Uterus (tissue), 4 donors: ENCODE data around the gene AIFM3. TPM values are rescaled to one million over a fixed set of nuclear protein-coding genes. Genes with fewer than 3 reads are reported as not detected.

Source experiments
- DNase-seq, 2 donors: peaks; one replicate each; pipeline ENCODE4 v3.0.0-alpha.2; 2019 to 2020
- H3K27ac ChIP-seq, 2 donors: fragments of 200-600 bp; sonication (generic); 1 replicate in 1 of 2; 2 replicates in 1 of 2; pipeline ENCODE4 v1.5.1; 2016 to 2018
- H3K27me3 ChIP-seq, 2 donors: fragments of 200-600 bp; sonication (generic); one replicate each; pipeline ENCODE4 v1.5.1; 2018 to 2019; ENCODE audit warnings: control low read depth in 1 of 2
- H3K36me3 ChIP-seq, 2 donors: fragments of 200-600 bp; sonication (generic); one replicate each; pipeline ENCODE4 v1.5.1; 2019; ENCODE audit warnings: control low read depth in 1 of 2
- H3K4me1 ChIP-seq, 2 donors: fragments of 200-600 bp; sonication (generic); one replicate each; pipeline ENCODE4 v1.5.1; 2018 to 2019; ENCODE audit warnings: control low read depth in 1 of 2
- H3K4me3 ChIP-seq, 2 donors: fragments of 200-600 bp; sonication (generic); 1 replicate in 1 of 2; 2 replicates in 1 of 2; pipeline ENCODE4 v1.5.1; 2018 to 2019; ENCODE audit warnings: mild to moderate bottlenecking in 1 of 2
- H3K9me3 ChIP-seq, 2 donors: fragments of 200-600 bp; sonication (generic); one replicate each; pipeline ENCODE4 v1.5.1; 2019; ENCODE audit warnings: control low read depth in 1 of 2
- CTCF ChIP-seq, 4 experiments: fragments of 200-600 bp in 2 of 4; fragments of 450-650 bp in 2 of 4; sonication (generic) in 2 of 4; IDR thresholded peaks; one replicate each; pipeline ENCODE4 v1.5.1; 2016 to 2019; ENCODE audit warnings: antibody characterized with exemption in 4 of 4, mild to moderate bottlenecking in 2 of 4, moderate library complexity in 1 of 4
- POLR2A ChIP-seq, 2 donors: fragments of 450-650 bp; IDR thresholded peaks; one replicate each; pipeline ENCODE4 v1.6.1; 2016; ENCODE audit warnings: antibody characterized with exemption in 2 of 2, mild to moderate bottlenecking in 1 of 2, moderate library complexity in 1 of 2
- intact Hi-C: fragments of 100-400 bp; cut with DNase I; formaldehyde crosslinking; loops from one replicate; pipeline ENCODE4 v1.15.1; 2023; ENCODE audit warnings: low total_unique reads
- total RNA-seq, 4 donors: library from RNA; depleted of rRNA in 3 of 4; stranded (reverse); fragments of >200 nt in 3 of 4; gene quantifications; one replicate each; pipeline versions ENCODE4 v1.1.0 to v1.2.4, GENCODE V29; 2014 to 2023
- donor health status: DM: yes; HTN: yes; CAD: no.

Gene AIFM3
- total RNA-seq, 4 donors from 2014 or later = 3.2 to 3.4 TPM; not detected in 2

- no peaks in the 10 kb centered on the region for H3K27me3 ChIP-seq
- no peaks in the 10 kb centered on the region for H3K36me3 ChIP-seq
- peak overlapping the region in 1 of 2 donors; percentile 18 for H3K4me3 ChIP-seq
- no peak overlapping the region for H3K27ac ChIP-seq
- peaks cover 0 to 19% of the 10 kb centered on the region in 2 donors for H3K4me1 ChIP-seq
- intact Hi-C loops = no loop called here
- no peak for TF ChIP-seq POLR2A (IDR thresholded peaks at IDR 0.05)
- TF ChIP-seq CTCF (IDR thresholded peaks at IDR 0.05) = no peak
- no peaks in the 10 kb centered on the region for H3K9me3 ChIP-seq
- DNase-seq = peak; percentile 59 to 63
Observed at GRCh38 chr22:20979243-20979809, 12.3 kb downstream of the AIFM3 start.

- Histone ChIP-seq H3K9me3 (no peaks in the 10 kb centered on the region), H3K36me3 (no peaks in the 10 kb centered on the region), H3K4me1 (peaks cover 0 to 19% of the 10 kb centered on the region in 2 donors), H3K27me3 (no peaks in the 10 kb centered on the region), H3K27ac (no peak overlapping the region), H3K4me3 (peak overlapping the region in 1 of 2 donors; percentile 18)
- no peak for TF ChIP-seq CTCF (IDR thresholded peaks at IDR 0.05)
- no peak for TF ChIP-seq POLR2A (IDR thresholded peaks at IDR 0.05)
- no peak for DNase-seq
- intact Hi-C loops = no loop called here
Observed at GRCh38 chr22:20979940-20980453, 12.9 kb downstream of the AIFM3 start.

- intact Hi-C loops = no loop called here
- no peak overlapping the region for H3K4me3 ChIP-seq
- no peak overlapping the region for H3K27ac ChIP-seq
- no peaks in the 10 kb centered on the region for H3K27me3 ChIP-seq
- no peak for DNase-seq
- no peak for TF ChIP-seq POLR2A (IDR thresholded peaks at IDR 0.05)
- TF ChIP-seq CTCF (IDR thresholded peaks at IDR 0.05) = no peak
- no peaks in the 10 kb centered on the region for H3K36me3 ChIP-seq
- peaks cover 0 to 19% of the 10 kb centered on the region in 2 donors for H3K4me1 ChIP-seq
- H3K9me3 ChIP-seq = no peaks in the 10 kb centered on the region
Observed at GRCh38 chr22:20980523-20980922, 13.5 kb downstream of the AIFM3 start.

- Histone ChIP-seq H3K4me1 (peaks cover 0 to 19% of the 10 kb centered on the region in 2 donors), H3K9me3 (no peaks in the 10 kb centered on the region), H3K36me3 (no peaks in the 10 kb centered on the region), H3K4me3 (peak overlapping the region; percentile 88 to 93), H3K27ac (peak overlapping the region; percentile 85 to 92), H3K27me3 (no peaks in the 10 kb centered on the region)
- TF ChIP-seq POLR2A (IDR thresholded peaks at IDR 0.05) (no peak), CTCF (IDR thresholded peaks at IDR 0.05) (no peak)
- DNase-seq = no peak
- intact Hi-C loops = no loop called here
Observed at GRCh38 chr22:20980938-20981722, 14.1 kb downstream of the AIFM3 start.
